Epithelial cell of proximal tubule (primary cell): ENCODE measurements around the gene MT1M. TPM values are rescaled to one million over a fixed set of nuclear protein-coding genes. Genes with fewer than 3 reads are reported as not detected.
A peak's percentile ranks its signal among the peaks of the same experiment; 100 is the strongest.

Experiments
- DNase-seq: peaks from one replicate; pipeline ENCODE4 v3.0.0-alpha.2; 2011; ENCODE audit warnings: low read depth
- H3K4me3 ChIP-seq: 2 replicates; pipeline ENCODE4 v1.5.1; 2011; ENCODE audit warnings: low read depth, mild to moderate bottlenecking, low read length
- total RNA-seq: library from RNA; depleted of rRNA; stranded (reverse); fragments of >200 nt; gene quantifications from 2 replicates; pipeline ENCODE4 v1.2.3, GENCODE V29; 2015
- TF ChIP-seq, protein P1 (sequence below): conservative IDR thresholded peaks from 2 replicates; pipeline ENCODE4 v1.5.1; 2012; ENCODE audit warnings: low read depth, mild to moderate bottlenecking, low read length

The MT1M gene
- total RNA-seq, 1 donor from 2014 or later, result 124 TPM

DNA sequence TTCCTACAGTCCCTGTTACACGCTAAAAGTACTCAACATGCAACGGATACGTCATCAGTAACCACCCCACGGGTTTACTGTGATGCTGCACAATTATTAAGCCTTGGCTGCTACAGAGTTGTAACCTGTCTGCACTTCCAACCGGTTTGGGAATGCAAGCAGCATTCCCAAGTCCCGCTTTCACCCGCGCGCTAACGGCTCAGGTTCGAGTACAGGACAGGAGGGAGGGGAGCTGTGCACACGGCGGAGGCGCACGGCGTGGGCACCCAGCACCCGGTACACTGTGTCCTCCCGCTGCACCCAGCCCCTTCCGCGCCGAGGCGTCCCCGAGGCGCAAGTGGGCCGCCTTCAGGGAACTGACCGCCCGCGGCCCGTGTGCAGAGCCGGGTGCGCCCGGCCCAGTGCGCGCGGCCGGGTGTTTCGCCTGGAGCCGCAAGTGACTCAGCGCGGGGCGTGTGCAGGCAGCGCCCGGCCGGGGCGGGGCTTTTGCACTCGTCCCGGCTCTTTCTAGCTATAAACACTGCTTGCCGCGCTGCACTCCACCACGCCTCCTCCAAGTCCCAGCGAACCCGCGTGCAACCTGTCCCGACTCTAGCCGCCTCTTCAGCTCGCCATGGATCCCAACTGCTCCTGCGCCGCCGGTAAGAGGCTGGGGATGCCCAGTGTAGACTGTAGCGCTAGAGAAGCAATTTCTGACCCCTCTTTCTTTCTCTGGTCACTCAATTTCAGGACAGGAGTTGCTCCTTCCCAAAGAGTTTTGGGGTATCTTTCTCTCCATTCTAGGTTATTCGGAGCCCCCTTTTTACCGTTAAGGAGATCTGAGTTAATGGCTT, 24.2 kb upstream of the MT1M start, which contains the start of gene MT2A:
TSS of gene MT2A (plus strand) at position 542 of the 833 bp plus-strand sequence. CDS start at position 614, 72 bp downstream.
- peak within 1 kb of the TSS; percentile 73 for H3K4me3 ChIP-seq
- DNase-seq, result no peak
- TF ChIP-seq, protein P1, sequence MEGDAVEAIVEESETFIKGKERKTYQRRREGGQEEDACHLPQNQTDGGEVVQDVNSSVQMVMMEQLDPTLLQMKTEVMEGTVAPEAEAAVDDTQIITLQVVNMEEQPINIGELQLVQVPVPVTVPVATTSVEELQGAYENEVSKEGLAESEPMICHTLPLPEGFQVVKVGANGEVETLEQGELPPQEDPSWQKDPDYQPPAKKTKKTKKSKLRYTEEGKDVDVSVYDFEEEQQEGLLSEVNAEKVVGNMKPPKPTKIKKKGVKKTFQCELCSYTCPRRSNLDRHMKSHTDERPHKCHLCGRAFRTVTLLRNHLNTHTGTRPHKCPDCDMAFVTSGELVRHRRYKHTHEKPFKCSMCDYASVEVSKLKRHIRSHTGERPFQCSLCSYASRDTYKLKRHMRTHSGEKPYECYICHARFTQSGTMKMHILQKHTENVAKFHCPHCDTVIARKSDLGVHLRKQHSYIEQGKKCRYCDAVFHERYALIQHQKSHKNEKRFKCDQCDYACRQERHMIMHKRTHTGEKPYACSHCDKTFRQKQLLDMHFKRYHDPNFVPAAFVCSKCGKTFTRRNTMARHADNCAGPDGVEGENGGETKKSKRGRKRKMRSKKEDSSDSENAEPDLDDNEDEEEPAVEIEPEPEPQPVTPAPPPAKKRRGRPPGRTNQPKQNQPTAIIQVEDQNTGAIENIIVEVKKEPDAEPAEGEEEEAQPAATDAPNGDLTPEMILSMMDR, result no peak

DNA sequence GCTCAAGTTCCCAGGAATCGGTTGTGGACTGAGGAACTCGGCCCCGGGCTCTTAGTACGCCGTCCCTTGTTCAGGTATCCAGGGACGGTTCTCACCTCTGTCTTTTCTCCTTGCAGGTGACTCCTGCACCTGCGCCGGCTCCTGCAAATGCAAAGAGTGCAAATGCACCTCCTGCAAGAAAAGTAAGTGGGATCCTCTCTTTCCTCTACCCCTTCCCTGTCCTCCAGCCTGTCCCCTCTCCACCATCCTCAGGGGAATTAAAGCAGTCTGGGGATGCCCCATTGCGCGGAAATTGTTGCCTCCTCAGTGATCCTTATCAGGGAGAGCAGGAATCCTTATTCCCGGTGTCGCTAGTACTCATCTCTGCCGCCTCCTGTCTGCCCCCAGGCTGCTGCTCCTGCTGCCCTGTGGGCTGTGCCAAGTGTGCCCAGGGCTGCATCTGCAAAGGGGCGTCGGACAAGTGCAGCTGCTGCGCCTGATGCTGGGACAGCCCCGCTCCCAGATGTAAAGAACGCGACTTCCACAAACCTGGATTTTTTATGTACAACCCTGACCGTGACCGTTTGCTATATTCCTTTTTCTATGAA, 23.5 kb upstream of the MT1M start:
- DNase-seq, result no peak
- H3K4me3 ChIP-seq, result peak overlapping the region; percentile 73
- TF ChIP-seq, protein P1, result no peak

DNA sequence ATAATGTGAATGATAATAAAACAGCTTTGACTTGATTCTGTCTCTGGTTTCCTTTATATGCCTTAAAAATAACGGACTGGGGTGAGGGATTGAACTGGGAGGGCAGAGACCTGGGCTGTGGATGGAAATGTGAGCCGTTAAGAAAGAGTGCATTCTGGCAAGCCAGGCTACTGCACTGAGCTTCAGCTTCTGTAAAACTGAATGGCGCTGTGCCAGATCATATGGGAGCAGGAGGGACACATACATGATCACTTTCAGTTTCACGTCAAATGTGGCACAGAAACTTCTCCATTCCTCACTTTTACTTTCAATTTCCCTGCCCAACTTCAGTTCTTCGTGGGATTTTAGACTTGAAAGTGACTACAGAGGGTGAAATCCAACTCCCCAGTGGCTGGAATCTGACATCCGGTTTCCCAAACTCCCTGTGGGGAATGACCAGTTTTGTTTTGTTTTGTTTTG, 23.0 kb upstream of the MT1M start:
- TF ChIP-seq, protein P1, result no peak
- peak overlapping the region; percentile 73 for H3K4me3 ChIP-seq
- DNase-seq, result no peak

DNA sequence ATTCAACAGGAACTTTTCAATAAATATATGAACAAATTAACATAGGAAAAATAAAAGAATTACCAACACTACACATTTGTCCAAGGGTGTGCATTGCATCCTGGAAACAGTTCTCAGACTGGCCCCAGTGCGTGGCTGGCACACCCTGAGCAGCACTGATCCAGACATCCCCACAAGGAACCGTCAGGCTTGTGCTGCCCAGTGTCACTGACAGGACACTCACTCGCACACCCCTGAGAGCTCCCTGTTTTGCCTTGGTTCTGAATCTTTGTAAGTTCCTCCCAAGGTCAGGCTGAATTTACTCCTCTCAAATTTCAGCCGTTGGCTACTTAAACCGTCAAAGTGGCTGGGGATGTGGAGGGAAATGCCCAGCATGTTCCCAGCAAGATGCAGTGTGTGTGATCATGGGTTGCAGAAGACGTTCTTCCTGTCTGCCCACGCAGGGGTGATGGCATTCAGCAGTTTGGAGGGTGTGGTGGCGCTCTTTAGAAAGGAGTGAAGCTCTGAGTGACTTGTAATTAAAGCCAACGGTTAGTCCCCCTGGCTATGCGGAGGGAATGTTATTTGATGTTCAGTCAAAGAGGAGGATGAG, 22.3 kb upstream of the MT1M start:
- H3K4me3 ChIP-seq, result peak overlapping the region; percentile 73
- TF ChIP-seq, protein P1, result no peak
- peak; percentile 87 for DNase-seq

DNA sequence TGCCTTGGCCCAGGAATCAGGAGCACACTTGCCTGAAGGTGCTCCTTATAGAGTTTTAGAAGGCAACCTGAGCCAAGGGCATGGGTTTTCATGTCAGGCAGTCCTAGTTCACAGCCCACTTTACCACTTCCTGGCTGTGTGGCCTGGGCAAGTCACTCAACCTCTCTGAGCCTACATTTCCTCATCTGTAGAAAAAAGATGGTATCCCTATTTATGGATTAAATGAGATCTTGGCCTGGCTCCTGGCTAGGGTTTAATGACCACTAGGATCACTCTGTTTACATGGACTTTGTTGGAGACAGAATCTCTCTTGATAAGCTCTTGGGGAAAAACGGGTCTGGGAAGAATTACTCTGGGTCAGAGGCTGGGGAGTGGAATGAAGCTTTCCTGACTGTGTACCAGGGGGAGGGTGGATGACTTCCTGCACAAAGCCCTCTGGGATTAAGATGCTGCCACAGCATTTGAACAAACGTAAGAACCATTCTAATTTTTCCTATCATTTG, 21.8 kb upstream of the MT1M start:
- no peak for DNase-seq
- TF ChIP-seq, protein P1, result no peak
- H3K4me3 ChIP-seq, result peak overlapping the region; percentile 73

DNA sequence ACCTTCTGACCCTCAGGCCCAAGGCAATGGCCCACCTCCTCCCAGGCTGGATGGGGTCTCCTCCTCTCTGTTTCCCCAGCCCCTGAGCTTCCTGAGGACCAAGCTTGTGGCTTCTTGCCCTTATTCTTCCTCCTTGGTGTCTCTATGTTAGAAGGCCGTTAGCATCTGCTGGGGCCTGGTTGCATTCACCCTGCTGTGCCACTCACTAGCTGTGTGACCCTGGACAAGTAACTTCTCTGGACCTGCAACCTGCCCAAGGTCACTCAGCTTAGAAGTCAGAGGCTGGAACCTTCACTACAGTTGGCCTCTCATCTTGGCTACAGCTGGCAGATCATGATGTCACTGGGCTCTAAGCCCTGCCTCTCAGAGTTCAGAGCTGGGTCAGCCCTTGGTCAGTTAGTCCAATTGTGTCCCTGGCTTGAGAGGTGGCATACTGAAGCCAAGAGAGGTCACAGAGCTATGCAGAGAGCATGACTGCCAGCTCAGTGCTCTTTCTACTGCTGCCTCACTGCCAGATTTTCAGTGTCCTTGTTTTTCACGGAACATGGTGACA, 21.1 kb upstream of the MT1M start:
- peak overlapping the region; percentile 3 for H3K4me3 ChIP-seq
- TF ChIP-seq, protein P1, result no peak
- no peak for DNase-seq
